Stimulated activated CD4-positive, alpha-beta T cell treated with anti-CD3 and anti-CD28 coated beads, Interleukin-4, amount 100 ng/mL, for 48 hours (primary cell): ENCODE measurements around the gene IGFL2.
"Not testable (repeated sequence)": the region's sequence is repeated elsewhere in the genome, so short reads cannot be mapped to it uniquely, and the experiment has no call there.

Experiments used
- DNase-seq, 2 donors: peaks; one replicate each; pipeline ENCODE4 v3.0.0-alpha.2; 2020; ENCODE audit warnings: low read depth in 2 of 2

IGFL2 gene

DNA sequence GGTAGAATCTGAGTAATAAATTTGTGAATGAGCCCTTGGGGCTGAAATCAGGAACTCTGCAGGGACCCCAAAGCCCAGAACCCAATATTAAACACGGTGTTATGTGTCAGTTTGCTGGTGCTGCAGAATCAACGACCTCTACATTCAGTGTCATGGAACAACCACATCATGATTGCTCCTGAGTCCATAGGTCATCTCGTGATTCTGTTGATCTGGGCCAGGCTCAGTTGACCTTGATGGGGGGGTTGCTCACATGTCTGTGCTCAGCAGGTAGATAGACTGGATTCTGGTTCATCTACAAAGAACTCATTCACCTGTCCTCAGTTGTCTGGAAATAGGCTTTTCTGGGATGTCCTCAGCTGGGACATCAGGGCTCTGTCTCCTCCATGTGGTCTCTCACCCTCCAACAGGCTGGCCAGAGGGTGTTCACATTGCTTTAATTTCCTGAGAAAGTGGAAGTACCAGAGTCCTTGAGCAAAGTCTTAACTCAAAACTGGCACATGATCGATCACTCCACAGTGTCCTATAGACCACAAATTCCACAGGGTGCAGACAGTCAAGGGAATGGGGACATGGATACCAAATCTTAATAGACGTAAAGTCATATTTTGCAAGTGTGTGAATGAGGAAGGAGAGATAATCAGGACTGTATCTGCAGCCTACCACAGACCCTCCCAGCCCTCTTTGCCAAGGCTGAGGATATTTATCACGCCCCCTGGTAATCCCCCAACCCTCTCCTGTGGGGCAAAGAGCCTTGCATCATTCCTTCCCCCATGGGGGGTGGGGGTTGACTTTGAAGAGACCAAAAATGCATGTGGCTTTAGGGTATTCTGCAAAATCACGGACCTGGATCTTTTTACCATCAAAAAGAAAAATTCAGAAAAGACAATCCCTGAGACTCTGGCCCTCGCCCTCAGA lies 42.2 kb downstream of the IGFL2 start:
- DNase-seq = no peak

DNA sequence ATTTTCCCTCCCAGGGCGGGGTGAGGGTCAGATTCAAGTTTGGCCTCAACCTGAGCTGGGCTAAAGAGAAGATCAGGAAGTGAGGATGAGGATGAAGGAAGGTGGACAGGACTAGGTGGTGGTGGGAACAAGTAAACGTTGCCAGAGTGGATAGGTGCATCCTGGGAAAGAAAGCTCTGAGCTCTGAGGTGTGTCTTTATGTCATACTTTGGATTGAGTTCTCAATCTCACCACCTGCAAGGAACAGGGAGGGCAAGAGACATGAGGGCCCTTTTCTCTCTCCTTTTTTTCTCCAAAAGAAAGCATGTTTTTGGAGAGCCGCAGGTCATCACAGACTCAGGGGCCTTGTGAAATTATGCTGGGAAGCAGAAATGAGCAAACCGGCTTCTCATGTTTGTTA lies 43.3 kb downstream of the IGFL2 start:
- DNase-seq = no peak

DNA sequence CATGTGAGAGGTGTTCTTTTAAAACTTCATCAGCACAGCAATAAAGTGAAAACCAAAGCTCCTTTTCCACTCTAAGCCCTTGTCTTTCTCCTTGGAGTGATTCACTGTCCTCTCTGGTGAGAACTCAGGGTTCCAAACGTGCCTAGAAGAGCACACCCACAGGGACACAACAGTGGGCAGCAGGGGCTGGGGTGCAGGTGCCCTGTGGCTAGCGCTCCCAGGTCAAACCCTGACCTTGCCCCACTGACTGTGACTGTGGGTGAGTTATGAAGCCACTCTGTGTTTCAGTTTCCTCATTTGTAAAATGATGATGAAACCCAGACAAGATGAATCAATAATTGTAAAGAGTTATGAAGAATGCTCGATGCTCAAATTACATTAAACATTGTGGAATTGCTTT lies 43.9 kb downstream of the IGFL2 start:
- no peak for DNase-seq

DNA sequence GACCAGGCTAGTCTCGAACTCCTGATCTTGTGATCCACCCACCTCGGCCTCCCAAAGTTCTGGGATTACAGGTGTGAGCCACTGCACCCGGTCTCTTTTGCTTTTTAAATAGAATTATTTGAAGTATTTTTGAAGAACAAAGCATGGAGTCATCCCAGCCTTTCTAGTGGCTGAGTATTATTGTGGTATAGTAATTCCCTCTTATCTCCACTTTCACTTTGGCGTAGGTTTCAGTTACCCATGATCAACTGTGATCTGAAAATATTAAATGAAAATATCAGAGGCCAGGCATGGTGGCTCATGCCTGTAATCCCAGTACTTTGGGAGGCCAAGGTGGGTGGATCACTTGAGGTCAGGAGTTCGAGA lies 44.6 kb downstream of the IGFL2 start:
- DNase-seq = not testable (repeated sequence)

DNA sequence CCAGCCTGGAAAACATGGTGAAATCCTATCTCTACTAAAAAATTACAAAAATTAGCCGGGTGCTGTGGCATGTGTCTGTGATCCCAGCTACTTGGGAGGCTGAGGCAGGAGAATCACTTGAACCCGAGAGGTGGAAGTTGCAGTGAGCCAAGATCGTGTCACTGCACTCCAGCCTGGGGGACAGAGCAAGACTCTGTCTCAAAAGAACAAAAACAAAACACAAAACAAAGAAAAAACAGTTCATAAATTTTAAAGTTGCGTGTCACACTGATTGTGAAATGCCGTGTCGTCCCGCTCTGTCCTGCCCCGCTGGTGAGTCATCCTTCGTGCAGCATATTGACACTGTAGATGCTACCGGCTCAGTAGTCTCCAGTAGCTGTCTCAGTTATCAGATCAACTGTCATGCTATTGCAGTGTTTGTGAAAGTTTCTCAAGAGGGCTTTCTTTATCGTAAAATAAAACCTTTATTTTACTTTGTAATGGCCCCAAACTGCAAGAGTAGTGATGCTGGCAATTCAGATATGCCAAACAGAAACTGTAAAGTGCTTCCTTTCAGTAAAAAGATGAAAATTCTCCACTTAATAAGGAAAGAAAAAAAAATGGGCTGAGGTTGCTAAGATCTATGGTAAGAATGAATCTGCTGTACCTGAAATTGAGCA lies 45.1 kb downstream of the IGFL2 start:
- peak in 1 of 2 donors; percentile 19 for DNase-seq

DNA sequence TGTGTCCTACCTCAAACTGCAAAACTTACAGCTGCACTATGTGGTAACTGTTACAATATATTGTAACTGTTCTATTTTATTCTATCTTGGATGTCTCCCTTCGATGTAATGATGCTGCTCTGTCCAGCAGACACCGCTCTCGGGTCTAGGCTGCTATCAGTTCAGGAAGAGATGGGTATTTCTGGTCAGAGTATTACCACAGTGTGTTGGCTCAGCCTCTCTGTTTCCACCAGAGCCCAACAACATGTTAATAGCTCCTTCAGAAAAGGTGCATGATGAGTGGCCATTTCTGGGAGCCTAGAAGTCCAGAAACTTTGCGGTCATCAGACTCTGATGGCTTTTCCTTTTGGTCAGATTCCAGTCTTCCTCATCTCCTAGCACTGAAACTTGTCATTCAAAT lies 45.6 kb downstream of the IGFL2 start:
- no peak for DNase-seq

DNA sequence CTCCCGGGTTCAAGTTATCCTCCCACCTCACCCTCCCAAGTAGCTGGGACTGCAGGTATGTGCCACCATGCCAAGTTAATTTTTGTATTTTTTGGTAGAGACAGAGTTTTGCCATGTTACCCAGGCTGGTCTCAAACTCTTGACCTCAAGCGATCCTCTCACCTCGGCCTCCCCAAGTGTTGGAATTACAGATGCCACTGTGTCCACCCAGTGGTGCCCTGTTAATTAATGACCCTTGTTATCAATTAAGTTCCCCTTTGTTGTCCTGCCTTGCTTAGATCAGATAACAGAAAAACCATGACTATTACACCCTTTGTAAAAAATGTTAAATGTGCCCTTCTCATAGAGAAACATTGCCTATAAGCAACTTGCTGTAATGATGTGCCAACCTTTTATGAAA lies 47.1 kb downstream of the IGFL2 start:
- DNase-seq = no peak

DNA sequence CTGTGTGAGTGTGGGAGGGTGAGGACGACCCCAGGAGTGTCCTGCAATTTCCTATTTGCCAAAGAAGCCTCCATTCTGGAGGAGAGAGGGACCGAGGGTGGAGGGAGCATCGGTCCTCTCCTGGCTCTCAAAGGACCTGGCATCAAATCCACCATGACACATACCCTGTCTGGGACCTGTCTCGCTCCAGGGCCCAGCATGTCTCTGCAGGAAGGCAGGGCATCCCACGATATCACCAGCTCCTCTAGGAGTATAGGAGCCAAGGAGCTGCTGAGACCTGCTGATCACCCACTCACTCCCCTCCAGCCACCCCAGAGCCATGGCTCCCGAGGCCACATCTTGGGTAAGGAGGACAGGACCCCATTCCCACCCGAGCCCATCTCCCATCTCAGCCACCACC lies 47.9 kb downstream of the IGFL2 start:
- DNase-seq = not testable (repeated sequence)

DNA sequence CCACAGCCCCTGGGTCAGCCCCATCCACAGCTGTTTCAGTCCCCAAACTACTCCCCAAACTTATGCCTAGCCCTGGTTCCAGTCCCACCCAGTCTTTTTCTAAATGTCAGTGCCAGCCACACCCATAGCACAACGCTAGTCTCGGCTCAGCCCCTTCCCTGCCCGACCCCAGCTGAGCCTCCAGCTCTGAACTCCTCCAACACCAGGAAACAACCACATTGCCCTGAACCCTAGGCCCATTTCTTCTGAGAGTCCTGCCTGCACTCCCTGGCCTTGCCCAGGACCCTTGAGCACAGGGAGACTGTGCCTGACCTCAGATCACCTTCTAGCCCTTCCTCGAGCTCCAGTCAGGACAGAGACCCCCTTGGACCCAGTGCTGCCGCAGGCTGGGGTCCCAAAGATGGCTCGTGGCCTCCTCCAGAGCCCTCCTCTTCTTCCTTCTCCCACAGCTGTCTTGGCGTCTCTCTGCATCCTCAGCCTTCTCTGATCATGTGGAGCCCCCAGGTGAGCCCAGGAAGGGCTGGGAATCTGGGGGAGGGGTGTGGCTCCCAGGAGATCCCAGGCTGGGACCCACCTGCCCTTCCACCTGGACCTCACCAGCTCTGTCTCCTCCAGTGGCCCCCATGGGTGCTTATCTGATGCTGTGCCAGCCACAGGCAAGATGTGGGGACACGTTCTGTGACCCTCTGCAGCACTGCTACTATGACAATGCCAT lies 48.5 kb downstream of the IGFL2 start:
- no peak for DNase-seq

DNA sequence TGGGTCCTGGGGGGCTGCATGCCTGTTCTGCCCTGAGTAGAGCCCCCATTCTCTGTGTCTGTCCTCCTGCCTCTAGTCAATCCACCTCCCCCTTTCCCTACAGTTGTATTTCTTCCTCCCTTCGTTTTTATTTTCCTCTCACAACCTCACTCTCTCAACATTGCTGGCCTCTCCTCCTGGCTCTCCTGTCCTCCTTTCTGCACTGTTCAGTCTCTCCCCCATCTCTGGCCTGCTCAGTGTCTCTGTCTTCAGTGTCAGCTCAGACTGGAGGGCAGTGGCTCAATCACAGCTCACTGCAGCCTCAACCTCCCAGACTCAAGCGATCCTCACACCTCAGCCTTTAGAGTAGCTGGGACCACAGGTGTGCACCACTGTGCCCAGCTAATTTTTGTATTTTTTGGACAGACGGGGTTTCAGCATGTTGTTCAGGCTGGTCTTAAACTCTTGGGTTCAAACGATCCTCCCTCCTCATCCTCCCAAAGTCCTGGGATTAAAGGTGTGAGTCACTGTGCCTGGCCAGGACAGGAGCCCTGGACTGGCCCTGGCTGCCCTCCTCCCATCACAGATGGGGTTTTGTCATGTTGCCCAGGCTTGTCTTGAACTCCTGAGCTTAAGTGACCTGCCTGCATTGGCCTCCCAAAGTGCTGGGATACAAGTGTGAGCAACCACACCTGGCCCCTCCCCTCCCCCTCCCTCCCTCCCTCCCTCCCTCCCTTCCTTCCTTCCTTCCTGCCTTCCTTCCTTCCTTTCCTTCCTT lies 49.5 kb downstream of the IGFL2 start:
- DNase-seq = no peak

DNA sequence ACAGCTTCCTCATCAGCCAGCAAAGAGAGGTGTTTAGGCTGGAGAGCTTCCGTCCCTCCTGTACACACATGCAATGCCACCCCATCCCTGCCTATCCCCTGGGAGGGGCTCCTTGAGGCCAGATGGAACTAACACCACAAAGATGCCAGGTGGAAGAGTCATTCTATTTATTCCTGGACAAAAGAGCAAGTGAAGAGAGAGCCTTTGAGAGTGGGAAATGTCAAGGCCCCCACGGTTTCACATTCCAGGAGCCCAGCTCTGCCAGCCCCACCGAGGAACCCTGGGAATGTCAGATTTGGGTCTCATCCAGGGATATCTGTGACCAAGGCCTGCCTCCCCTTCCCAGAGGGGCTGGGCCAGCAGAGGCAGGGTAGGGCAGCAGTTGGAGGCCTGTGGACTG lies 50.7 kb downstream of the IGFL2 start:
- no peak for DNase-seq

DNA sequence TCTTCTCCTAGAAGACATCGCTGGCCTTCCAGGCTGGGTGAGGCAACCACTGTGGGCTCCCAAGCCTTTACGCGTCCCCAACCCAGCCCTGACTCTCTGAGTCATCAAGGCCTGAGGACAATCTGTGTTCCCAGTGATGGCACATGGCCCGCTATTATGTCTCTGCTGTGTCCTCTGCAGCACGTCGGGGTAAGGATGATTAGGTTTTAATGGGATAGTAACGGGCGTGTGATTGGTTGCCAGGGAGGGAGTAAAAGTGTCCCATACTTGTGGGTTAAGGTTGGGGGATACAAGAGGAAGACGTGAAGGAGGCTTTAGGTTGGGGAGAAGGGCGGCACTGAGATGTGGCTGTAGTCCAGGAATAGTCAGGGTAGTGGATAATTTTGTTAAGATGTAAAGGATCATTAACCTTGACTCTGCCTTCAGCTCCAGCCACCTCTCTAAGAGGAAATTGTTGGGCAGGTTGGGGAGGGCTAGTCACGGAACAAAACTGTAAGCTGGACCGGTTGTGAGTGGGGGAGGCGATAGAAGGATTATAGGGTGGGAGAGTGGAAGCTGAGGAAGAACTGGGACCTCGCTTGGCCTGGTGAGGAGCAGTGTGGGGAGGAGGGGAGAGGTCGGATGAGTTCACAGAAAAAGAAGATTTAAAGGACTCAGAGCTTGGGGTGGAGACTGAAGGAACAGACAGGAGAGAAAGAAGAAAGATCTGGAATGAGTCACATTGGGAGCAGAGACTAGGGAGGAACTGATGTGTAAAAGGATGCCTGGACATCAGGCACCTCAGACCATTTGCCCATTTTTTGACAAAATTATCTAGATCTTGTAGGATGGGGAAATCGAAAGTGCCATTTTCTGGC lies 53.6 kb downstream of the IGFL2 start:
- no peak for DNase-seq

DNA sequence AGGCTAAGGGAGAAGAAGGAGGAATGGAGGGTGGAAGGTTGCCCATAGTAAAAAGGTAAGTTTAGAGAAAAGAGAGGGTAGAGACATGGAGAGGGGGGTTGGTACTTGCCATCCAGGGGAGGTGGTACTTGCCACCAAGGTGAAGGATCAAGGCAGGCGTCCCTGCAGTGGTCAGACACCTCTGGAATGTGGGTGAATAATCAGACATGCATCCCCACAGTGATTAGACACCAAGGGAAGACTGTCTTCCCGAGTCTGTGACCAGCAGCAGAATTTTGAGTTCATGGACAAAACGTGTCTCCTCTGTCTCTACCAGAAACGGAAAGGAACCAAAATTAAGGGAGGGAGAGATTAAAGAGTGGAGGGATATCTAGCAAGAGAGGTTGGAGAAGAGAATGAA lies 54.4 kb downstream of the IGFL2 start:
- DNase-seq = no peak

DNA sequence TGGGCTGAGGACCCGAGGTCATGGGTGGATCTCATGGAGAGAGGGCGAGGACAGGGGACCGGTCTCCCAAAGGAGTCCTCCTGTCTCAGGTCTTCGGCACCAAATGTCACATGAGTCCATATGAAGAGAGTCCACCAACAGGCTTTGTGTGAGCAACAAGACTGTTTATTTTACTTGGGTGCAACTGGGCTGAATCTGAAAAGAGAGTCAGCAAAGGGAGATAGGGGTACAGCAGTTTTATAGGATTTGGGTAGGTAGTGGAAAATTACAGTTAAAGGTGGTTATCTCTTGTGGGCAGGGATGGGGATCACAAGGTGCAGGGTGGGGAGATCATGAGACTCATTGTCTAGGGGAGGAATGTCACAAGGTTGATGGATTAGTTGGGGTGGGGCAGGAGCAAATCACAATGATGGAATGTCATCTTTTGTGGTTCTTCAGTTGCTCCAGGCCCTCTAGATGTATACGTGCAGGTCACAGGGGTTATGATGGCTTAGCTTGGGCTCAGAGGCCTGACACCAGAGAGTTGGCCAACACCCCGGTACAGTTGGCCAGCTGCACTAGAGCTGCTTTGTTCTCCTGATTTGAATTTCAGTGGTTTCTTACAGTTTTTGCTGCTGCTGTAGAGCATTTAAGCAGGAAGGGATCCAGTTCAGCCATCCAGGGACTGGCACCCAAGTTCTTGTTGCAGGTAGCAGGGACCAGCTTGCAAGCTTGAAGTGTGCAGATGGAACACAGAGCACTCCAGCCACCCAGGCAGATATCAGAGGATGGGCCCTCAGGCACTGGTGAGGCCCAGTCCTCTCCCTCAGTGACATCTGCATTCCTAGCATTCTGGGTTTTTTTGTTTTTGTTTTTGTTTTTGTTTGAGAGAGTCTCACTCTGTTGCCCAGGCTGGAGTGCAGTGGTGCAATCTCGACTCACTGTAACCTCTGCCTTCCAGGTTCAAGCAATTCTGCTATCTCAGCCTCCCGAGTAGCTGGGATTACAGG lies 55.1 kb downstream of the IGFL2 start:
- no peak for DNase-seq

DNA sequence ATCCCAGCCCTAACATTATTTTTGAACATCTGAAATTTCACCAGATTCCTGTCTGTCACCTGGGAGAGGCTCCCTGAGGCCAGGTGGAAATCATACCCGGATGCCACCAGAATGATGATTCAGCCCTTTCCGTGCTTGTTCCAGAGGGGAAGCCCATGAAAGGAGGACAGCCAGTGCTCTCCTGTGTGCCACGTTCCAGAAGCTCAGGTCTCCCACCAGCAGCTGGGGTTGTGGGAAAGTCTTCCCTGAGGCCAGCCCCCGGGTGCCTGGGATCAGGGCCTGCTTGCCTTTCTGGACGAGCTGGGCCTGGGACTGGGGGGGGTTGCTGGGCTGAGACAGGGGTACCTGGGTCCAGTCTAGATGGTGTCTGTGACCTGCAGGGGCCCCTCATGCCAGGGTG lies 56.0 kb downstream of the IGFL2 start:
- DNase-seq = no peak

DNA sequence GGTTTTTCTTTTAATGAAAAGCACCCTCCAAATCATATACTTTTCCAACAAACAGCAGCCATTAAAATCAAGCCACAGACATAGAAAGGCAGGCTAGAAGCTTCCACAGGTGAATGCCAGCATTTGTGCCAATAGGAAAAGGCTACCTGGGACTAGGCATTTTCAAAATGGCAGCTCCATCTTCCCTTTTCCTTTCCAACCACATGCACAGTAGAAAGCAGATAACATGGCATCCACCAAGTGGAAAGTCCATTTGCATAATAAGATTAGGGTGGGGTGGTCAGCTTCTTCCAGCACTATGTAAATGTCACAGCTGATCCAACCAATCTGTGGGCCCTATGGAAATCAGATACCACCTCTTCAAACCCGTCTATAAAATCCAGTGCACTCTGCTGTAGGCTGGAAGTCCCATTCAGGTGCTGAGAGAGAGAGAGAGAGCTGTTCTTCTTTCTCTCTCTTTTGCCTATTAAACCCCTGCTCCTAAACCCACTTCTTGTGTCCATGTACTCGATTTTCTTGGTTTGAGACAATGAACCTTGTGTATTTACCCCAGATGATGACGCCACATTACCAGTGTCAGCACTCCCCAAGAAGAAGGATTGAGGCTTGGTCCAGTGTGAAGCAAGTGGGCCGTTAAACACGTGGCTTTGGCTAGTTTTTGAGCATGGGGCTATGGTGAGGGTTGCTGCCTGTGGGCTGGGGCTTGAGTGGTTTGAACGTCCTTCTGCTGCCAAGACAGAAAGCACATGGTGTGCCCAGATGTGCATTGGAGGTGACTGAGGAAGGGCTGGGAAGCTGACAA lies 57.3 kb downstream of the IGFL2 start:
- DNase-seq = no peak

DNA sequence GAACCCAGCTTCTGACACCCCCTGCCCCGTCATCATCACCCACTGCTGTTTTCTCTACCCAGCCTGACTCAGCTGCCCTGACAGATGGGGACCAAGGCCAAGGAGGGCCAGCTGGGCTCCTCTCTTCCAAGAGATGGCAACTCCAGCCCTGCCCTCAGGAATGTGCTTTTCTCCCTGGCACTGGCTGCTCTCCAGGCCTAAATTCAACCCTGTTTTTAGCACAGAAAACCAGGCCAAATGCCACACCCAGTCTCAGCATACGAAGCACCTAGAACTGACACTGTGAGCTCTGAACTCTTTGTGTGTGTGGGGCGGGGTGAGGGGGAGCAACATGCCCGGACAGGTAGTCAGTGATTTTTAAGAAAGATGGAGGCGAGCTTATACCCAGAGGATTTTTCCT lies 58.1 kb downstream of the IGFL2 start:
- no peak for DNase-seq

DNA sequence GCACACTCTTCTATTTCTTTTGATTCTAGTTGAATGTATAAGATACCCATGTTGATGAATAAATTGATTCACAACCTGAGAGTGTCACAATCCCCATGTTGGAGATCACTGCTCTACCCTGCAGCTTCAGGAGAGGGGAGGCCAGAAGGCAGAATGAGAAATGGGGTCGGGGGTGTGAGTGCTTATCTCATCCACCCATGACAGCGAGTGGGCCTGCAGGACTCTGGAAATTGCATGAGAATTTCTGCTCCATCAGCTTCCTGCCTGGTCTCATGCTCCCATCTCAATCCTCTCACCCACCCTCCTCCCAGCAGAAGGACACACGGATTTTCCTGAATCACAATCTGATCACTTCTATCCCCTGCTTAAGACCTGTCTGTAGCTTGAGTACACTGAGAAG lies 58.6 kb downstream of the IGFL2 start:
- no peak for DNase-seq

DNA sequence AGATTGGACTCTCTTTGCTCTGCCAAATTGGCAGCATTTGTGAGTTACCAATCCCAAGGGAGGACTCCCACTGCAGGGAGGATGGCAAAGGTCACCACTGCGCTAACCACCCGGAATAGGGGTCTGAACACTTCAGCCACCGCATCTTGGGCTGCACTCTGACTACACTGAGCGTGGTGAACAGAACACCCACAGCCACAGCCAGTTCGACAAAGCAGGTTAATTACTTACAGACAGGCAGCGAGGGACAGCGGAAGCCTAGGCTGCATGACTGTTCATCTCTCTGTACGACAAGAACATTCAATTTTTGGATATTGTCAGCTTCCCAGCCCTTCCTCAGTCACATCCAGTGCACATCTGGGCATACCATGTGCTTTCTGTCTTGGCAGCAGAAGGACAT lies 59.8 kb downstream of the IGFL2 start:
- DNase-seq = not testable (repeated sequence)
